GM21528 (cell line): ENCODE results near the gene SCUBE3.

Source experiments
- ATAC-seq: cut with Tn5 transposase; IDR thresholded peaks from one replicate; pipeline ENCODE4 v1.9.1; 2021; ENCODE audit warnings: mild to moderate bottlenecking, moderate library complexity; ENCODE audit not compliant: unreplicated experiment, low FRiP score

Gene SCUBE3

GRCh38 chr6:35264550-35265274 lies 51.0 kb downstream of the SCUBE3 start:
- ATAC-seq, result no peak

GRCh38 chr6:35265523-35265922 lies 51.8 kb downstream of the SCUBE3 start:
- ATAC-seq, result no peak

GRCh38 chr6:35267446-35267845 lies 53.7 kb downstream of the SCUBE3 start:
- no peak for ATAC-seq

GRCh38 chr6:35267897-35268296 lies 54.1 kb downstream of the SCUBE3 start:
- no peak for ATAC-seq

GRCh38 chr6:35272005-35272404 lies 58.2 kb downstream of the SCUBE3 start:
- no peak for ATAC-seq

GRCh38 chr6:35273822-35274559 lies 60.2 kb downstream of the SCUBE3 start:
- no peak for ATAC-seq

GRCh38 chr6:35275744-35276260 lies 62.0 kb downstream of the SCUBE3 start:
- no peak for ATAC-seq

GRCh38 chr6:35278708-35279107 lies 65.0 kb downstream of the SCUBE3 start:
- ATAC-seq, result no peak

- ATAC-seq, result no peak
These were observed 67.1 kb downstream of the SCUBE3 start for GRCh38 chr6:35280903-35281302.

- ATAC-seq, result no peak
These were observed 68.7 kb downstream of the SCUBE3 start for GRCh38 chr6:35282472-35282871.

GRCh38 chr6:35283361-35283760 lies 69.6 kb downstream of the SCUBE3 start:
- ATAC-seq, result no peak

GRCh38 chr6:35287671-35288396 lies 74.1 kb downstream of the SCUBE3 start:
- ATAC-seq, result no peak

GRCh38 chr6:35288834-35289233 lies 75.1 kb downstream of the SCUBE3 start:
- ATAC-seq, result no peak

- ATAC-seq, result no peak
These were observed 77.7 kb downstream of the SCUBE3 start for GRCh38 chr6:35291491-35291890.

- ATAC-seq, result no peak
These were observed 78.7 kb downstream of the SCUBE3 start for GRCh38 chr6:35292494-35292893.

- ATAC-seq, result no peak
These were observed 79.9 kb downstream of the SCUBE3 start for GRCh38 chr6:35293681-35294080.

GRCh38 chr6:35294308-35294945 lies 80.7 kb downstream of the SCUBE3 start:
- no peak for ATAC-seq

GRCh38 chr6:35295036-35295435 lies 81.3 kb downstream of the SCUBE3 start:
- ATAC-seq, result no peak

- ATAC-seq, result no peak
These were observed 82.0 kb downstream of the SCUBE3 start for GRCh38 chr6:35295521-35296315.
